ENCODE measurements around the gene LAMA2.

DNA sequence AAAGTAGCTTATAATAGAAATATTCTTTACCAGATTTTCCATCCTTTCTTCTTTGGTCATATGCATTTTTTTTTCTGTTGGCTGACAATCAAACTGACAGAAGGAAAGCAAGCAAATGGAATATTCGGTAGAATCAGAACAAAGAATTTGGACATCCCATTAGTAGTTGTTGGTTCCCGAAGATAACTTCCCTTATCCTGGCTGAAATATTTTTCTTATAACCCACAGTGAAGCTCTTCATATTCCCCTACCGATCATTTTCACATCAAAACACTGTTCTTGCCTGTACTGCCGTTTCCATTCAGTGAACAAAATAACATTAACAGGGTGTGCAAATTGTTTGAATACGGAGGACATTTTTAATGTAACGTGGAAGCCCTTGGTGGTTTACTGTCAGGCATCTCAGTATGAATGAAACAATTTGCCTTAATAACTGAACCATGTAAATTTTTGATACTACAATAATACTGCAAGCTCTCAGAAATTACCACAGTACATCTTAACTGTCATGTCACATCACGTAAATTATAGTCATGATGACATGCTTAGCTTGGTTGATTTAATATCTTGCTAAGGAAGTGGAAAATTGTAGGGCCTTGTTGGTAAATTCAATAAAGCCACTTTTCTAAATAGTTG lies 311.5 kb downstream of the LAMA2 start:
- TF ChIP-seq, protein P1, sequence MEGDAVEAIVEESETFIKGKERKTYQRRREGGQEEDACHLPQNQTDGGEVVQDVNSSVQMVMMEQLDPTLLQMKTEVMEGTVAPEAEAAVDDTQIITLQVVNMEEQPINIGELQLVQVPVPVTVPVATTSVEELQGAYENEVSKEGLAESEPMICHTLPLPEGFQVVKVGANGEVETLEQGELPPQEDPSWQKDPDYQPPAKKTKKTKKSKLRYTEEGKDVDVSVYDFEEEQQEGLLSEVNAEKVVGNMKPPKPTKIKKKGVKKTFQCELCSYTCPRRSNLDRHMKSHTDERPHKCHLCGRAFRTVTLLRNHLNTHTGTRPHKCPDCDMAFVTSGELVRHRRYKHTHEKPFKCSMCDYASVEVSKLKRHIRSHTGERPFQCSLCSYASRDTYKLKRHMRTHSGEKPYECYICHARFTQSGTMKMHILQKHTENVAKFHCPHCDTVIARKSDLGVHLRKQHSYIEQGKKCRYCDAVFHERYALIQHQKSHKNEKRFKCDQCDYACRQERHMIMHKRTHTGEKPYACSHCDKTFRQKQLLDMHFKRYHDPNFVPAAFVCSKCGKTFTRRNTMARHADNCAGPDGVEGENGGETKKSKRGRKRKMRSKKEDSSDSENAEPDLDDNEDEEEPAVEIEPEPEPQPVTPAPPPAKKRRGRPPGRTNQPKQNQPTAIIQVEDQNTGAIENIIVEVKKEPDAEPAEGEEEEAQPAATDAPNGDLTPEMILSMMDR (IDR thresholded peaks at IDR 0.05): no peak
- TF ChIP-seq POLR2A (IDR thresholded peaks at IDR 0.05) (no peak), EP300 (IDR thresholded peaks at IDR 0.05) (no peak)
